GM18507 (cell line): Measurements from ENCODE around the gene EXD3.
A peak's percentile ranks its signal among the peaks of the same experiment; 100 is the strongest.
"Not testable (repeated sequence)": the region's sequence is repeated elsewhere in the genome, so short reads cannot be mapped to it uniquely, and the experiment has no call there.

Experiments
- DNase-seq: peaks from one replicate; pipeline ENCODE4 v3.0.0; 2011; ENCODE audit warnings: low read depth; ENCODE audit not compliant: insufficient read length; ENCODE audit errors: extremely low spot score
- FAIRE-seq: peaks from 2 replicates; lab custom pipeline; 2011; peaks lifted over from hg19 to GRCh38; lab: Jason Lieb, UNC

EXD3 gene

DNA sequence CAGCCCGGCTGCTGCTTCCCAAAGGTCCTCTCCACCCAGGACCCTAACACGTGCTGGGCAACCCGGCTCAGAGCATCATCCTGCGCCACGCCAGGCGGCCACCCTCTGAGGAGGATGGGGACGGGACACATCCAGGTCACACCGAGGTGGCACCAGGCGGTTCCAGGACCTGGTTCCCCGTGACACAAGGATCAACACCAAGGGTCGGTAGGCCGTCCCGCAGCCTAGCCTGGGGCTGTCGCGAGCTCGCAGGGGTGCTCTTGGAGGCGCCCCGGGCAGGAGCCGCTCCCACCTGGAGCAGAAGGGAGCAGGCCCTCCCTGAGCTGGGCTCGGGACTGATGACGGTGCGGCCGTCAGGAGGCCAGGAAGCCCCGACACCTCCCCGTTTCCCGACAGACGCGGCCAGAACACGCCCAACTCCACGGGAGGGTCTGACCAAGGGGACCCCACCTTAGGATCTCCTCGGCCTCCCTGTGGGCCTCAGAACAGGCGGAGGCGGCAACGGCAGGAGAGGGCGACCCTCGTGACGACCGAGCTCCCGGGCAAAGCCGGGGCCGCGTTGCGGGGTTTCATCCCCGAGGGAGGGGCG is 6.3 kb downstream of the EXD3 start:
- FAIRE-seq: no peak
- DNase-seq: no peak

DNA sequence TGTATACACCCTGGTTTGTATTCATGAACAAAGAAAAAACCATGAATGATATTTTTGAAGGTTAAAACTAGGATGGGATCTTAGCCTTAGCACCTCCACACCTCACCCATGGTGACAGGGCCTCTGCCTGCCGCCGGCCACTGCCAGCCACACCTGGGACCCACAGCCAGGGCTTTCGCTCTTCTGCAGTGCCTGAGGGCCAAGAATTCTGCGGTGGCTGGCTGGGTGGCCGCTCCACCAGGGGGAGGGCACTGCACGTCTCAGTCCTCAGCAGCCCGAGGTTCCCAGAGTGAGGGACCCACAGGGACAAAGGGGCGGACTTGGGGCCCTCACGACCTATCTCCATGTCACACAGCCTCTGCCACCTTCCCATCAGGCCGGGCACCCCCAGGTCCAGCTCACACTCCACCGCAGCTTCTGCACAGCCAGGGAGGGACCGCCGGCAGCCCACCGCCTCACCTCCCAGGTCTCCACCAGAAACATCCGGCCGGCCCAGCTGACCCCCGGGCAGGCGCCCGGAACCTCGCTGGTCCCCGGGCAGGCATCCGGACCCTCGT is 6.9 kb downstream of the EXD3 start:
- no peak for FAIRE-seq

DNA sequence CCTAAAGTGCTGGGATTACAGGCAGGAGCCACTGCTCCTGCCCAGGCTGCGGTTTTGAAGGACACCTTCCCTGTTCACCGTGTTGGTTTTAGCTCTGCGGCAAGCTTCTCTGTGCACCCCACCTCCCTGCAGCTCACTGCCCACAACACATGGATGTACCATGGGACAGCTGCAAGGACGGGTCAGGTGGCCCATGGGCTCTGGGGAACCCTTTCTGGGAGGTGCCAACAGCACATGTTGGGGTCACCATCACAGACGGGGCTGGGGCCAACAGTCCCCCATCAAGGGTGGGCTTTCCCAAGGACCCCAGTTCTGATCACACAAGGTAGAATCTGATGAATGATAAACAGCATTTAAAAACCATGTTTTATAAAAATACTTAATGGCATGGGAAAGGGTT is 7.5 kb downstream of the EXD3 start:
- FAIRE-seq: no peak
- DNase-seq: no peak

More for the DNA sequence above, 6.9 kb downstream of the EXD3 start:
- no peak for DNase-seq

DNA sequence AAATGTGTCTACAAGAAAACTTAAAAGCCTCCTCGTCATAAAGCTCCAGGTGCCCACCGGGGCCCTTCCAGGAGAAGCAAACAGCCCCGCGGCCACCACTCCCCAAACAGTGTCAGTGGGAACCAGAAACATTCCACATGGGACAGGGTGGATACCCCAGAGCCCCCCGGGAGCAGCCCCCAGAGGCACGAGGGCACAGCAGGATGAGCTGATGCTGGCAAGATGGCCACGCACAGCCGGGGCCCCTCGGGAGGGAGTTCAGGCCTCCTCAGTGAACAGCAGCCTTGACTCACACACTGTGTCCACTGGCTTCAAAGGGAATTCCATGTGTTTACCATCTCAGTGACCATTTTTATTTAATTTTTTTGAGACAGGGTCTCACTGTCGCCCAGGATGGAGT is 10.5 kb downstream of the EXD3 start:
- DNase-seq (no peak), FAIRE-seq (no peak)

DNA sequence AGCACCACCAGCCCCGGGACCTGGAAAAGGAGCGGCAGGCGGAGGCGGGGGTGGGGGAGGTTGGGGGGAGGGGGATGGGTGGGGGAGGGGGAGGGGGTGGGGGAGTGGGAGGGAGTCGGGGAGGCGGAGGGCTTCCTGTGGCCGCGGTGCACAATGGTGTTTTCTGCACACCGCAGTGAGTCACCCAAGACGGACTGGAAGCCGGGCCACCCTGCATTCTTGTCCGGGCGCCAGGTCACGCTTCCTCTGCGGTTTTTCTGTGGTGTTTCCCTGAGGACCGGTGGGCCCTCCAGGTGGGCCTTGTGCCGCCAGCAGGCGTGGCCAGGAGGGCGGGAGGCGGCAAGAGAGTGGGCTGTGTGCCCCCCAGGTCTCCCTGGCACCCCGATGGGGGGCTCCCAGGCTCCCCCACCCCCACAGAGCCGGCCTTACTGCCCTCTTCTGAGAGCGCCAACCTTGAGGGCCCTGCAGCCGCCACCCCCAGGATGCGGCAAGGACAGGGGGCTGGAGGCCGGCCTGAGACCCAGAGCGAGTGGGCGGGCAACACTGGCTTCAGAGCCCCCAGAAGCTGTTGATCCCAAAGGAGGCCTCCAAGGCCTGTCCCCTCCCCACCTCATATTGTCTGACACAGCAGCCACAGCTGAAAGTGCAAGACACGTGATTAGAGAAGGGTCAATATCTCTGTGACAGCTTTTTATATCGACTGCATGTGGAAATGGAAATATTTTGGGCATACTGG is 11.1 kb downstream of the EXD3 start:
- DNase-seq: peak; percentile 70
- FAIRE-seq: peak; percentile 75

DNA sequence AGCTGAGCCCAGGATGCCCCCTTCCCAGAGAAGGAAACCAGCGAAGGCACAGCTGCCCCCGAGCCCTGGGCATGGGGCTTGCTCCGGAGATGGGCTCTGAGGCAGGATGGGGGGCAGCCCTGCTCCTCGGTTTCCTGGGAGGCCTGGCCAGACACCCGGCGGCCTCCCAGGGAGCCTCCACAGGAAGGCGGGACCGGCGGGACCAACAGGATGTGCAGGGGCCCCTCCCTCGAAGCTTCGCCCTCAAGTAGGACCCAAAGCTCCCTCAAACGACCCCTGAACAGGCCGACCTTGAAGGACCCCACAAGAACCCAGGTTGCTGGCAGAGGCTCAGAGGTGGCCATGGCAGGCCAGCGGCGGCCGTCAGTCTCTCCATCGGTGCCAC is 11.7 kb downstream of the EXD3 start:
- FAIRE-seq (no peak), DNase-seq (no peak)

DNA sequence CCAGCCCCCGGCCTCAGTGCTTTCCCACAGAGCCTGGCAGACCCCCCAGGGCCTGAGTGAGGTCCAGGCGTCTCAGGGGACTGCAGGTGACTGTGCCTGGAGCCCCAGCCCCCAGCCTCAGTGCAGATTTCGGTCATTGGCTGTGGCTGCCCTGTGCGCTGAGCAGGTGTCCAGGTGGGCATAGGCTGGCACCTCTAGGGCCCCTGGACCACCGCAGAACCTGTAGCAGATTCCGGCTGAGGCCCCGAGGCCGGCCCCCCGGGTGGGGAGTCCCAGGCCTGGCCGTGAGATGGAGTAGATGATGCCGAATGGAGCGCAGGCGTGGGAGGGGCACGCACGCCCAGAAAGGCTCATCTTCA is 12.1 kb downstream of the EXD3 start:
- no peak for FAIRE-seq
- DNase-seq: no peak

DNA sequence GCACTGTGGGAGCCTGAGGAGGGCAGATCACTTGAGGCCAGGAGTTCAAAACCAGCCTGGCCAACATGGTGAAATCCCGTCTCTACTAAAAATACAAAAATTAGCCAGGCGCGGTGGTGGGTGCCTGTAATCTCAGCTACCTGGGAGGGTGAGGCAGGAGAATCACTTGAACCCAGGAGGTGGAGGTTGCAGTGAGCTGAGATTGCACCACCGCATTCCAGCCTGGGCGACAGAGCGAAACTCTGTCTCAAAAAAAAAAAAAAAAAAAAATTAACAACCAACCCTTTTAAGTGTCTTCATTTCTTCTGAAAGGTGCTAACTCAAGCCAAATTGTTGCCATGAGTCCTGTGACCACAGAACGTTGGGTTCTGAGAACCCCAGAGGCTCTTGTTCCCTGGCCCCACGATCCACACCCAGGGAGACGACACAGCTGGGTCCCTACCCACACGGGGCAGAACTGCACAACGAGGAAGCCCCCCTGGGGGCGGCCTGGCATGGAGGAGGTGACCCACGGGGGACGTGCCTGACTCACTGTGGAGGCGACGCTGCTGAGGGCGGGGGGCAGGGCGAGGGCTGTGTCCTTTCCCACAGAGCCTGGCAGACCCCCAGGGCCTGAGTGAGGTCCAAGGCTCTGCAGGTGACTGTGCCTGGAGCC is 12.6 kb downstream of the EXD3 start:
- not testable (repeated sequence) for FAIRE-seq, DNase-seq

DNA sequence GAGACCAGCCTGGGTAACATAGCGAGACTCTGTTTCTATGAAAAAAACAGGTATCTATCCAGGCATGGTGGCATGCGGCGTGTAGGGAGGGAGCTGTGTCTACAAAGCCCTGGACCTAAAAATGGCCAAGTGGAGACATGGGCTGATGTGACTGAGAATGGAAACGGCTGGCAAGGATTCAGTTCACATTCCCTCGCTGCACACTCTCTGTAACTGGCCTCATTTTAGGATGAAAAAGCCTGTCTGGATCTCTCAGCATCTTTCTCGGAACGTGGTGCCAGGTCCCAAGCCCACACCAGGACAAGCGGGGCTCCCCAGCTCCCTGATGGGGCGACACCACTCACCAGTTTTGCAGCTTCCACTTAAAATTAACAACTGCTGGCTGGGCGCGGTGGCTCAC is 13.4 kb downstream of the EXD3 start:
- FAIRE-seq: no peak
- no peak for DNase-seq

DNA sequence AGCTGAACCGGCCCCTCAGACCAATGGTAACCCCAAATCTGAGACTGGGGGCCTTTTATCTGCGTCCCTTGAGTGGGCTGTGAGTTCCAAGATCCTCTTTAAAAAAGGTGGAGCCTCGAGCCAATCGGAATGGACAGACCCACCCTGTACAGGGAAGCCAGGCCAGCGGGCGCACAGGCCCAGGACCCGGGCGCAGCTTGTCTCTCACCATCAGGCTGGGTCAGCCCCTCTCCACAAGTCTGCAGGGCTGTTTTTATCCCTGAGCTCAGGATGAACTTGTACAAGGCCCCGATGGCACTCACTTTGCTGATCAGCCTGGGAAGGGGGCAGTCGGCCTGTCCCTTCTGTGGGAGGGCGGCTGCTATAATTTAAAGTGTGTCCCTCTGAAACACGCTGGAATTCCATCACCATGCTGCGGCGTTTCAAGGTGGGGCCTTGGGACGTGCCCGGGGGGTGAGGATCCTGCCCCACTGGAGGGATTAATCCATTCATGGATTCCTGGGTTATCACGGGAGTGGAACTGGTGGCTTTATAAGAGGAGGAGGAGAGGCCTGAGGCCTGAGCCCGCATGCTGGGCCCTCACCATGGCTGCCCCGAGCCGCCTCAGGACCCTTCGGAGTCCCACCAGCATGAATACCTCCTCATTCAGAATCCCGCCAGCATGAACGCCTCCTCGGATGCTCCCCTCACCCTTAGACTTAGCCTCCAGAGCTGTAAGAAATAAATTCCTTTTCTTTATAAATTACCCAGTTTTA is 14.1 kb downstream of the EXD3 start:
- no peak for FAIRE-seq
- no peak for DNase-seq

DNA sequence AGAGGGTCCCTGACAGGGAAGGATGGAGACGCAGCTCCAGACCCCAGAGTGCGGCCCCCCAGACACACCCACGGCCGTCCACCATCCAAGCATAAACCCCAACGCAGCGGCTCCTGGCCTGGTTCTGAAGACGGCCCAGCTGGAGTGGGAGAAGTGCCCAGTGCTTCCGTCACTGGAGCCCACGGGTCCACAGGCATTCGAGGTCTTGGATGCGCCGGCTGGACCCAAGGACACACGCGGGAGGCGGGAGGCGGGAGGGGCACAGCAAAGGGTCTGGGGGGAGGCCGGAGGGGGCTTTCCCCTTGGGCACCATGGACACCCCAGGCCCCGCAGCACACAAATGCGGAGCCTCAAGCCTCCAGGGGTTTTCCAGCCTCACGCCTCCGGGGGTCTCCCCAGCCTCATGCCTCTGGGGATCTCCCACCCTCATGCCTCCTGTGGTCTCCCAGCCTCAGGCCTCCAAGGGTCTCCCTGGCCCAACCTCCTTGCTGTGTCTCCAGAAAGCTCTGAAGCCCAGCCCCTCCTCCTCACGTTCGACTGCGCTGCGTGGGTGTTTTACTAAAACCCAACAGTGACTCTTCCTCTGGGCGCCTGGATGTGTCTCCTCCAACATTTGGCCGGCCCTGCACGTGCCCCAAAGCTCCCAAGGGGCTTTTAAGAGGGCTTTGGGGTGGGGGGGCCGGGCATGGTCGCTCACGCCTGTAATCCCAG is 15.2 kb downstream of the EXD3 start:
- FAIRE-seq (peak; percentile 78), DNase-seq (no peak)

DNA sequence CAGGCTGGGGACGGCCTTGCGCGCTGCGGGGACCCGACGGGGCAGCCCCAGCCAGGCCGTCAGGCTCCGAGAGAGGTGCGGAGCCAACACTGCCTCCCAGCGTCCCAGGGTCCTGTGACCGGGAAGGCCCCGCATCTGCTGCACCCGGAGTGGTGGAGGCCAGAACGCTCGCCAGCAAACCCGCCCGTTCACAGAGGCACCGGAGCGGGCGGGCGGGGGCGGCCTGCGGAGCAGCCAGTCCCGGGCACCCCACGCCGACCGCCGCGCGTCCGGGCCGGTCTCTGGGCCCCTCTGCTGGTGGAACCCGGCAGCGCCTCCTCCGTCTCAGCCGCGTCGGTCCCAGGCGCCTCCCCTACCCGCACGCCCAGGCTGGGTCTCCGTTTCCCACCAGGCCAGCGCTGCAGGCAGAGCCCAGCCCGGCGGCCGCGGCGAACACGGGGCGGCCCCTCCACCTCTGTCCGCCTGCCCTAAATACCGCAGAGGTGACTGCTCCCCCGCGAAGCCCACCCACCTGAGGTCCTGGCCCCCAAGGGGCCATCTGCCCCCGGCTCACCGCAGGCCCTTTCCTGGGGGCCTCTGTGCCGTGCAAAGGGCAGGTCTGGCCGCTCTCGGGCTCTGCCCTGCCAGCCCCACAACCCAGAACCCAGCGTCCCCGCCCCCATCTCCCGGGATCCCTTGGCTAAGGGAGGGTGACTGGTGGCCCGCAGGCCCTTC is 15.9 kb downstream of the EXD3 start:
- DNase-seq: peak; percentile 63
- FAIRE-seq: peak; percentile 67

DNA sequence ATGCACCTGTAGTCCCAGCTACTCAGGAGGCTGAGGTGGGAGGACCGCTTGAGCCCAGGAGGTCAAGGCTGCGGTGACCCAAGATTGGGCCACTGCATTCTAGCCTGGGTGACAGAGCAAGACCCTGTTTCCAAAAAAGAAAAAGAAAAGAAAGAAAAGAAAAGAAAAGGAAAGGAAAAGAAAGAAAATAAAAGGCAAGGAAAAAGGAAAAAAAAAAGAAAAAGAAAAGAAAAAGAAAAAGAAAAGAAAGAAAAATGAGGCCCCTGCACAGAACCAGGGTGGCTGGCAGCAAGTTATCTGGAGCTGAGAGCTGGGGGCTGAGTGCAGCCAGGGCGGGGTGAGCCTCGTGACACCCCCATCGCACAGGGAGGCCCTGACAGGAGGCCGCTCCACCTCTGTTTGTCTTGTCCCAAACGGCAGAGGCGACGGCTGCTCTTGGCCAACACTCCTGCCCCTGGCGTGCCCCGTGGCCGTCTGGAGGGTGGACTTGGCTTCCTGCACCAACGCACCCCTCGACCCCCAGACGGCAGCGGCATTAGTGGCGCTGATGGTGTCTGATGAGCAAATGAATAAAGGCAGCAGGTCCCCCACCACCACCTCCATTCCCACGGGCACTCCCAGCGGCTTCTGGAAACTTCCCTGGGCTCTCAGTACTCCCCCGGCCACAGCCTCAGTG is 16.7 kb downstream of the EXD3 start:
- FAIRE-seq (no peak), DNase-seq (no peak)

DNA sequence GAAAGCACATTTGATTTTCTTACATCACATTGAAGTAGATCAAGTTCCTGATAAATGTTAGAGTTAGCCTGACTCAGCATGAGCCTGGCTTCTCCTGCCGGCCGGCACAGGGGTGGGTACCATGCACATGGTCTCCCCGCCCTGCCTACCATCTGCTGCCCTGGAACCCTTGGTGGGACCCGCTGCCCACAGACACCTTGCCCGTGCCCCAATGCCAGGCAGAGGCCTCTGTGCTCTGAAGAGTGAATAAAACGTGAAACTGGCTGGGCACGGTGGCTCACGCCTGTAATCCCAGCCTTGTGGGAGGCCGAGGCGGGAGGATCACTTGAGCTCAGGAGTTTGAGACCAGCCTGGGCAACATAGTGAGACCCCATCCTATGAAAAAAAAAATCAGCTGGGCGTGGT is 17.3 kb downstream of the EXD3 start:
- DNase-seq: no peak
- FAIRE-seq: no peak

DNA sequence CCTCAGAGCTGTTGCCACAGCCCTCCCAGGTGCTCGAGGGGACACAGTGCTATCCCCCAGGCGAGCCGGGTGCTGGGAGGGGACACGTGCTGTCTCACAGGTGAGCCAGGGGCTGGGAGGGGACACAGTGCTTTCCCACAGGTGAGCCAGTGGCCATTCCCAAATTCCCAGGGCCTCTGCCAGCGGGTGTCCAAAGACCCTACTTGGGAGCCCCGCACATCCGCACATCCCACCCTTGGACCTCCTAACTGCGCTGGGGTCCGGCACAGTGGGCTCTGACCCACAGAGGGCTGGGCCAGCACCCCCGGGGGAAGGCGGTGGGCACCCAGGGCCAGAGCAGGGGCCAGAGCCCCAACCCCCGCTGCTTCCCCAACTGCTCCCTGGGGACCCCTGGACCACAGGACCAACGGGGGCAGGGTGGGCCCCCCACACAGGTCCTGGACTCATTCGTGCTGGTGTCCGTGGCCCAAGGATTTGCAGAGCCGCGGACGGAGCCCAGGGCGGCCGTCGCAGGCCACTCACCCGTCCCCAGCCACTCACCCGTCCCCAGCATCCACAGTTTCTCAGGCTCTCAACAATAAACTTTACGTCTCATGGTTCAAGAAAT is 17.9 kb downstream of the EXD3 start:
- FAIRE-seq (no peak), DNase-seq (no peak)

DNA sequence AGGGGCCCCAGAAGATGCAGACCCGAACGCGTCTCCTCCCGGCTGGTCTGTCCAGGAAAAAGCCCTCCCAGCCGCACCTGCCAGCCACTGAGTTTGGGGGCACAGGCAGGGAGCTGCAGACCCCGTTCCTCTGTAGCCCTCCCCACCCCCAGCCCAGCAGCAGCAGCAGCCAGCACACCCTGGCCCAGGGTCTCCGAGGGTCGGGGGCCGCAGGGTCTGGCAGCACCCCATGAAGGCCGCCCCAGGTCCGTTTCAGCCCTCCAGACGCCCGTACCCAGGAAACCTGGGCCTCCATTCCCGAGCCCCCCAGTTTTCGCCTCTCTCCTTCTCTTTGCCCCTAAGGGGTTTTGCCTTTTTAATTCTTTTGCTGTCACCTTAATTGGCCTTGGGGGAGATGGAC is 19.7 kb downstream of the EXD3 start:
- DNase-seq (no peak), FAIRE-seq (no peak)

DNA sequence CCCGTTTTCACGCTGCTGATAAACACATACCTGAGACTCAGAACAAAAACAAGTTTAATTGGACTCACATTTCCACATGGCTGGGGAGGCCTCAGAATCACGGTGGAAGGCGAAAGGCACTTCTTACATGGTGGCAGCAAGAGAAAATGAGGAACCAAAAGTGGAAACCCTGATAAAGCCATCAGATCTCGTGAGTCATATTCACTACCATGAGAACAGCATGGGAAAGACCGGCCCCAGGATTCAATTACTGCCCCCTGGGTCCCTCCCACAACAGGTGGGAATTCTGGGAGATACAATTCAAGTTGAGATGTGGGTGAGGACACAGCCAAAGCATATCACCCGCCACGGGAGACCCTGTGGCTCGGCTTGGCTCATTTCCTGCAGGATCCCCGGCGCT is 20.2 kb downstream of the EXD3 start:
- no peak for DNase-seq
- no peak for FAIRE-seq
